H9 (cell line): ENCODE measurements around the gene PSPC1. TPM values are rescaled to one million over a fixed set of nuclear protein-coding genes. Genes with fewer than 3 reads are reported as not detected.

Source experiments
- DNase-seq: peaks from one replicate; pipeline ENCODE4 v3.0.0-alpha.2; 2017
- H2AFZ ChIP-seq: one replicate; pipeline ENCODE4 v1.6.1; 2013; ENCODE audit warnings: mild to moderate bottlenecking, low read length, control low read depth, moderate library complexity
- H2AK5ac ChIP-seq: 2 replicates; pipeline ENCODE4 v1.6.1; 2013; ENCODE audit warnings: low read length, control low read depth, mixed read lengths; ENCODE audit not compliant: insufficient read length
- H2BK120ac ChIP-seq: one replicate; pipeline ENCODE4 v1.6.1; 2013; ENCODE audit warnings: low read depth, mild to moderate bottlenecking, low read length, control low read depth, inconsistent platforms; ENCODE audit not compliant: poor library complexity, severe bottlenecking
- H2BK12ac ChIP-seq: 2 replicates; pipeline ENCODE4 v1.6.1; 2013; ENCODE audit warnings: low read length, control low read depth, mixed read lengths, low read depth; ENCODE audit not compliant: insufficient read length
- H2BK15ac ChIP-seq: 2 replicates; pipeline ENCODE4 v1.6.1; 2013; ENCODE audit warnings: low read depth, low read length, control low read depth
- H2BK20ac ChIP-seq: one replicate; pipeline ENCODE4 v1.6.1; 2013; ENCODE audit warnings: low read depth, mild to moderate bottlenecking, low read length, control low read depth, inconsistent platforms; ENCODE audit not compliant: poor library complexity, severe bottlenecking
- H2BK5ac ChIP-seq: 2 replicates; pipeline ENCODE4 v1.6.1; 2013; ENCODE audit warnings: low read length, control low read depth, mixed read lengths; ENCODE audit not compliant: insufficient read length
- H3K14ac ChIP-seq: 2 replicates; pipeline ENCODE4 v1.6.1; 2013; ENCODE audit warnings: low read length, control low read depth; ENCODE audit not compliant: insufficient read depth
- H3K18ac ChIP-seq: 2 replicates; pipeline ENCODE4 v1.6.1; 2013; ENCODE audit warnings: low read depth, mild to moderate bottlenecking, mixed read lengths, low read length, control low read depth; ENCODE audit not compliant: insufficient read length
- H3K23ac ChIP-seq: 2 replicates; pipeline ENCODE4 v1.6.1; 2013; ENCODE audit warnings: low read length, control low read depth, mixed read lengths, low read depth; ENCODE audit not compliant: insufficient read length
- H3K23me2 ChIP-seq: 2 replicates; pipeline ENCODE4 v1.6.1; 2013; ENCODE audit warnings: low read depth, mild to moderate bottlenecking, mixed read lengths, low read length, control low read depth; ENCODE audit not compliant: insufficient read length, poor library complexity, severe bottlenecking
- H3K27ac ChIP-seq: 2 replicates; pipeline ENCODE4 v1.5.1; 2013; ENCODE audit warnings: low read length, control low read depth, mixed read lengths, low read depth; ENCODE audit not compliant: insufficient read length
- H3K27me3 ChIP-seq: 2 replicates; pipeline ENCODE4 v1.6.1; 2013; ENCODE audit warnings: low read length, control low read depth, inconsistent platforms; ENCODE audit not compliant: insufficient read depth
- H3K4ac ChIP-seq: 2 replicates; pipeline ENCODE4 v1.6.1; 2013; ENCODE audit warnings: low read depth, mild to moderate bottlenecking, control low read depth, inconsistent platforms, low read length, moderate library complexity
- H3K4me1 ChIP-seq: 2 replicates; pipeline ENCODE4 v1.6.1; 2013; ENCODE audit warnings: low read length, control low read depth, inconsistent platforms; ENCODE audit not compliant: insufficient read depth
- H3K4me2 ChIP-seq: 2 replicates; pipeline ENCODE4 v1.6.1; 2013; ENCODE audit warnings: low read length, control low read depth, mixed read lengths; ENCODE audit not compliant: insufficient read length, insufficient read depth
- H3K56ac ChIP-seq: 2 replicates; pipeline ENCODE4 v1.6.1; 2013; ENCODE audit warnings: low read depth, mild to moderate bottlenecking, mixed read lengths, low read length, control low read depth; ENCODE audit not compliant: insufficient read length
- H3K79me1 ChIP-seq: 2 replicates; pipeline ENCODE4 v1.6.1; 2013; ENCODE audit warnings: low read depth, mild to moderate bottlenecking, moderate library complexity, low read length, control low read depth, inconsistent platforms; ENCODE audit not compliant: insufficient read depth, poor library complexity, severe bottlenecking
- H3K79me2 ChIP-seq: 2 replicates; pipeline ENCODE4 v1.6.1; 2013; ENCODE audit warnings: low read length, control low read depth, inconsistent platforms; ENCODE audit not compliant: insufficient read depth
- H3K9ac ChIP-seq: 2 replicates; pipeline ENCODE4 v1.6.1; 2013; ENCODE audit warnings: low read length, control low read depth, mixed read lengths; ENCODE audit not compliant: insufficient read length; ENCODE audit errors: extremely low read depth
- H3K9me3 ChIP-seq: one replicate; pipeline ENCODE4 v1.6.1; 2013; ENCODE audit warnings: low read depth, low read length, inconsistent platforms; ENCODE audit not compliant: control insufficient read depth
- H3T11ph ChIP-seq: one replicate; pipeline ENCODE4 v1.6.1; 2013; ENCODE audit warnings: mild to moderate bottlenecking, low read length, control low read depth, inconsistent platforms
- H4K20me1 ChIP-seq: one replicate; pipeline ENCODE4 v1.6.1; 2013; ENCODE audit not compliant: control insufficient read depth, insufficient read length, insufficient read depth
- H4K5ac ChIP-seq: 2 replicates; pipeline ENCODE4 v1.6.1; 2013; ENCODE audit warnings: low read depth, mild to moderate bottlenecking, mixed read lengths, low read length, control low read depth; ENCODE audit not compliant: insufficient read length
- H4K8ac ChIP-seq: replicated peaks from 2 replicates; pipeline ENCODE4 v1.6.1; 2013; ENCODE audit warnings: low read length, control low read depth, mixed read lengths, low read depth; ENCODE audit not compliant: insufficient read length
- H4K91ac ChIP-seq: 2 replicates; pipeline ENCODE4 v1.6.1; 2013; ENCODE audit warnings: low read depth, mild to moderate bottlenecking, moderate library complexity, mixed read lengths, low read length, control low read depth; ENCODE audit not compliant: insufficient read length
- H3K27ac Mint-ChIP-seq, 3 experiments: 2 replicates in 2 of 3; 3 replicates in 1 of 3; pipeline ENCODE4 v1.8.0; 2020 to 2021; ENCODE audit warnings: mixed read lengths in 3 of 3, mild to moderate bottlenecking in 1 of 3, moderate library complexity in 1 of 3
- H3K27me3 Mint-ChIP-seq: 2 replicates; pipeline ENCODE4 v1.8.0; 2021; ENCODE audit warnings: low read depth, mild to moderate bottlenecking, moderate library complexity, mixed read lengths
- H3K36me3 Mint-ChIP-seq, 3 experiments: 2 replicates in 2 of 3; 3 replicates in 1 of 3; pipeline ENCODE4 v1.8.0; 2020 to 2021; ENCODE audit warnings: low read depth in 3 of 3, mixed read lengths in 3 of 3; ENCODE audit not compliant: insufficient read depth in 1 of 3
- H3K4me1 Mint-ChIP-seq, 2 experiments: 2 replicates each; pipeline ENCODE4 v1.8.0; 2020; ENCODE audit warnings: mixed read lengths in 2 of 2
- H3K4me3 Mint-ChIP-seq, 2 experiments: 2 replicates in 1 of 2; 3 replicates in 1 of 2; pipeline ENCODE4 v1.8.0; 2020 to 2021; ENCODE audit warnings: mild to moderate bottlenecking in 2 of 2, mixed read lengths in 2 of 2, moderate library complexity in 1 of 2
- H3K9me3 Mint-ChIP-seq, 2 experiments: 2 replicates in 1 of 2; 3 replicates in 1 of 2; pipeline ENCODE4 v1.8.0; 2020; ENCODE audit warnings: mild to moderate bottlenecking in 2 of 2, mixed read lengths in 2 of 2, moderate library complexity in 1 of 2
- WGBS: extraction: QIAGEN DNeasy Blood & Tissue Kit; methylation state at CpG from one replicate; pipeline ENCODE4 v1.1.7; 2013; ENCODE audit warnings: missing lambda C conversion rate, low lambda C conversion rate, mixed read lengths; ENCODE audit not compliant: insufficient read length; ENCODE audit errors: extremely low coverage; 5-methylcytosine and 5-hydroxymethylcytosine counted together
- total RNA-seq: library from RNA; stranded (reverse); gene quantifications from 2 replicates; pipeline ENCODE4 v1.2.1, GENCODE V29; 2021
- TF ChIP-seq, protein P1 (sequence below): fragments of 200-600 bp; sonication (generic); conservative IDR thresholded peaks from 3 replicates; pipeline ENCODE4 v1.8.0; 2021; ENCODE audit warnings: antibody characterized with exemption, mild to moderate bottlenecking

The PSPC1 gene
- total RNA-seq, 1 experiment from 2014 or later: 134 TPM

DNA sequence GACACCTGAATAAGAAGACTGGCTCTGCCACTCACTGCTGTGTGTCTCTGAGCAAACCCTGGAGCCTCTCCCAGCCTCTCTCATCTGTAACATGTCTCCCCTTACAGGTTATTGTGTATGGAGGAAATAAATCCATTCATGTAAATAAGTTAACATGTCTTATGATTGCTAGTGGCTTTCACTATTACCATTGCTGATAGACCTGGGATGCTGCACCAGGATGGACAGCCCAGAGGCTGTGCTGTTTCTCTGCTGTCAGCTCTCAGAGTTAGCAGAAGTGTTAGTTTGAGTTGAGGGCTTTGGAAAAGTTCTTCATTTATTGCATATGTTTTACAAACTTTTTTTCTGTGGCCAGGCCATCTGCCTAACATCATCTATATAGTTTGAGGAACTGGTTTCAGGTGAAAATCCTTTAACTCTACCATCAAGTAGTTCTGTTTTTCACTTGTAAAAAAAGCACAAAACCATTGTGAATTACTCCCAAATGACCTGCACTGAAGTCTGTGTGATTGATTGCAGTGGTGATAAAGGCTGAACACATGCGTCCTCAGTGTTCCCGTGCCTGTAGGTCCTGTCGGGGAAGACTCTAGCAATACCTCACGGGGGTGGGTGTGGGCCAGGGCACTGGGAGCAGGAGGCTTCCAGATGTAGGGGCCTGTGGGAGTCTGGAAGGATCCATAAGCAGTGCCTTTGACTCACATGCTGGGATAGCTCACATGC, 124.7 kb downstream of the PSPC1 start:
- no peaks in the 10 kb centered on the region for H4K20me1 ChIP-seq
- H3K14ac ChIP-seq: no peak overlapping the region; the same call in 1 of the 2 replicates
- peaks cover 10 to 34% (median 27%) of the 10 kb centered on the region in 3 experiments for H3K36me3 Mint-ChIP-seq
- H2AFZ ChIP-seq: no peak overlapping the region
- DNase-seq: no peak
- no peak overlapping the region for H2BK120ac ChIP-seq
- H4K91ac ChIP-seq: no peak overlapping the region
- no peak overlapping the region for H3K27ac Mint-ChIP-seq
- H2BK12ac ChIP-seq: no peak overlapping the region
- peaks cover 0 to 2% of the 10 kb centered on the region in 2 experiments; a peak in 1 of 5 replicates for H3K9me3 Mint-ChIP-seq
- no peak overlapping the region for H2BK5ac ChIP-seq
- H3K27ac ChIP-seq: no peak overlapping the region
- H3K9ac ChIP-seq: no peak overlapping the region
- TF ChIP-seq, protein P1, sequence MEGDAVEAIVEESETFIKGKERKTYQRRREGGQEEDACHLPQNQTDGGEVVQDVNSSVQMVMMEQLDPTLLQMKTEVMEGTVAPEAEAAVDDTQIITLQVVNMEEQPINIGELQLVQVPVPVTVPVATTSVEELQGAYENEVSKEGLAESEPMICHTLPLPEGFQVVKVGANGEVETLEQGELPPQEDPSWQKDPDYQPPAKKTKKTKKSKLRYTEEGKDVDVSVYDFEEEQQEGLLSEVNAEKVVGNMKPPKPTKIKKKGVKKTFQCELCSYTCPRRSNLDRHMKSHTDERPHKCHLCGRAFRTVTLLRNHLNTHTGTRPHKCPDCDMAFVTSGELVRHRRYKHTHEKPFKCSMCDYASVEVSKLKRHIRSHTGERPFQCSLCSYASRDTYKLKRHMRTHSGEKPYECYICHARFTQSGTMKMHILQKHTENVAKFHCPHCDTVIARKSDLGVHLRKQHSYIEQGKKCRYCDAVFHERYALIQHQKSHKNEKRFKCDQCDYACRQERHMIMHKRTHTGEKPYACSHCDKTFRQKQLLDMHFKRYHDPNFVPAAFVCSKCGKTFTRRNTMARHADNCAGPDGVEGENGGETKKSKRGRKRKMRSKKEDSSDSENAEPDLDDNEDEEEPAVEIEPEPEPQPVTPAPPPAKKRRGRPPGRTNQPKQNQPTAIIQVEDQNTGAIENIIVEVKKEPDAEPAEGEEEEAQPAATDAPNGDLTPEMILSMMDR: no peak
- no peaks in the 10 kb centered on the region for H3K9me3 ChIP-seq
- H3K18ac ChIP-seq: no peak overlapping the region
- H3K4me2 ChIP-seq: no peak overlapping the region
- no peak overlapping the region for H2BK15ac ChIP-seq
- no peak overlapping the region for H2BK20ac ChIP-seq
- H4K5ac ChIP-seq: no peak overlapping the region
- no CpG with 5 or more reads among the region's 4 CpGs for WGBS
- H3K23ac ChIP-seq: no peak overlapping the region
- H2AK5ac ChIP-seq: no peak overlapping the region
- H3K4me1 ChIP-seq: 0 out of 2 replicates have a peak, but pooled peaks cover 2% of the 10 kb centered on the region
- no peaks in the 10 kb centered on the region for H3K27me3 ChIP-seq
- H3K4me3 Mint-ChIP-seq: no peak overlapping the region
- no peak overlapping the region for H4K8ac ChIP-seq
- H3K4ac ChIP-seq: no peak overlapping the region
- no peaks in the 10 kb centered on the region for H3K4me1 Mint-ChIP-seq
- no peak overlapping the region for H3T11ph ChIP-seq
- H3K56ac ChIP-seq: no peak overlapping the region
- H3K27me3 Mint-ChIP-seq: no peaks in the 10 kb centered on the region
- no peaks in the 10 kb centered on the region for H3K79me2 ChIP-seq
- H3K23me2 ChIP-seq: no peaks in the 10 kb centered on the region
- no peaks in the 10 kb centered on the region for H3K79me1 ChIP-seq

Other genes with a start within 250 kb of the PSPC1 start
- not detected in 2 replicates for gene TPTE2, start 221.4 kb downstream of the PSPC1 start, total RNA-seq
- gene MPHOSPH8, start 149.3 kb downstream of the PSPC1 start, total RNA-seq: 21.1 TPM in 2 replicates
- 11.8 and 12.6 TPM in 2 replicates for gene ZMYM5, start 80.7 kb upstream of the PSPC1 start, total RNA-seq
- 169 and 173 TPM in 2 replicates for gene ZMYM2, start 175.8 kb upstream of the PSPC1 start, total RNA-seq